HL-60 (cell line): ENCODE data around the gene VPS11.

Source experiments
- DNase-seq, 2 experiments: peaks; one replicate each; pipeline ENCODE4 v3.0.0-alpha.2; 2010 to 2020; ENCODE audit warnings: low read depth in 1 of 2, low spot score in 1 of 2
- H3K27ac ChIP-seq: fragments of 250-450 bp; sonication (Bioruptor Pico); replicated peaks from 2 replicates; pipeline ENCODE4 v1.5.1; 2020; ENCODE audit warnings: mild to moderate bottlenecking, moderate library complexity
- H3K27me3 ChIP-seq: fragments of 250-450 bp; sonication (Bioruptor Pico); 2 replicates; pipeline ENCODE4 v1.5.1; 2021; ENCODE audit warnings: mild to moderate bottlenecking, moderate library complexity; ENCODE audit not compliant: insufficient read depth, poor library complexity, severe bottlenecking
- H3K4me3 ChIP-seq: replicated peaks from 2 replicates; pipeline ENCODE4 v1.5.1; 2011; ENCODE audit warnings: mild to moderate bottlenecking, control low read depth, low read length; ENCODE audit not compliant: insufficient read depth
- GABPA ChIP-seq: IDR thresholded peaks from 2 replicates; pipeline ENCODE4 v1.6.1; 2012; ENCODE audit warnings: low read depth
- POLR2AphosphoS5 ChIP-seq: IDR thresholded peaks from 2 replicates; pipeline ENCODE4 v1.6.1; 2012; ENCODE audit warnings: low read depth
- SPI1 ChIP-seq: IDR thresholded peaks from 2 replicates; pipeline ENCODE4 v1.6.1; 2012; ENCODE audit warnings: low read depth, mild to moderate bottlenecking, borderline replicate concordance
- TF ChIP-seq, protein P1 (sequence below): IDR thresholded peaks from one replicate; pipeline ENCODE4 v1.5.1; 2011; ENCODE audit warnings: low read length, control low read depth, inconsistent platforms; ENCODE audit not compliant: insufficient read depth
- TF ChIP-seq, protein P2 (sequence below): IDR thresholded peaks from 2 replicates; pipeline ENCODE4 v1.6.1; 2012; ENCODE audit warnings: low read depth; ENCODE audit not compliant: insufficient replicate concordance

The VPS11 gene

DNA sequence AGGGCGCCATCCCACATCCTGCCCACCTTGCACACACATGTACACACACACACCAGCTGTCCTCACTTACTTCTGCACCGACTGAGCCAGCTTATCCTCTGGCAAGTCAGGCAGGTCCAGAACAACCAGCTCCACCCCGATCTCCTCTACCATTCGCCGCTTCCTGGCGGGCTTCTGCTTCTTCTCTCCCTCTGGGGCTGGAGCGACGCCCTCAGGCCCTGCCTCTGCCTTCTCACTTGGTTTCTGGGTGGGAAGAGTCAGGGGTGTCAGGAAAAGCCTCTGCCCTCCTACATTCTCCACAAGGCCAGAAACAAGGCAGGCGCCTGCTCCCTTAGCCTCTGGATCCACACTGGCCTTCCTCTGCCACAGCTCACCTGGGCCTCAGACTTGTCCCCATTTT lies 19.0 kb upstream of the VPS11 start:
- no peak for DNase-seq
- TF ChIP-seq, protein P1, sequence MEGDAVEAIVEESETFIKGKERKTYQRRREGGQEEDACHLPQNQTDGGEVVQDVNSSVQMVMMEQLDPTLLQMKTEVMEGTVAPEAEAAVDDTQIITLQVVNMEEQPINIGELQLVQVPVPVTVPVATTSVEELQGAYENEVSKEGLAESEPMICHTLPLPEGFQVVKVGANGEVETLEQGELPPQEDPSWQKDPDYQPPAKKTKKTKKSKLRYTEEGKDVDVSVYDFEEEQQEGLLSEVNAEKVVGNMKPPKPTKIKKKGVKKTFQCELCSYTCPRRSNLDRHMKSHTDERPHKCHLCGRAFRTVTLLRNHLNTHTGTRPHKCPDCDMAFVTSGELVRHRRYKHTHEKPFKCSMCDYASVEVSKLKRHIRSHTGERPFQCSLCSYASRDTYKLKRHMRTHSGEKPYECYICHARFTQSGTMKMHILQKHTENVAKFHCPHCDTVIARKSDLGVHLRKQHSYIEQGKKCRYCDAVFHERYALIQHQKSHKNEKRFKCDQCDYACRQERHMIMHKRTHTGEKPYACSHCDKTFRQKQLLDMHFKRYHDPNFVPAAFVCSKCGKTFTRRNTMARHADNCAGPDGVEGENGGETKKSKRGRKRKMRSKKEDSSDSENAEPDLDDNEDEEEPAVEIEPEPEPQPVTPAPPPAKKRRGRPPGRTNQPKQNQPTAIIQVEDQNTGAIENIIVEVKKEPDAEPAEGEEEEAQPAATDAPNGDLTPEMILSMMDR = no peak
- no peak for TF ChIP-seq POLR2AphosphoS5
- no peak for TF ChIP-seq SPI1
- TF ChIP-seq, protein P2, sequence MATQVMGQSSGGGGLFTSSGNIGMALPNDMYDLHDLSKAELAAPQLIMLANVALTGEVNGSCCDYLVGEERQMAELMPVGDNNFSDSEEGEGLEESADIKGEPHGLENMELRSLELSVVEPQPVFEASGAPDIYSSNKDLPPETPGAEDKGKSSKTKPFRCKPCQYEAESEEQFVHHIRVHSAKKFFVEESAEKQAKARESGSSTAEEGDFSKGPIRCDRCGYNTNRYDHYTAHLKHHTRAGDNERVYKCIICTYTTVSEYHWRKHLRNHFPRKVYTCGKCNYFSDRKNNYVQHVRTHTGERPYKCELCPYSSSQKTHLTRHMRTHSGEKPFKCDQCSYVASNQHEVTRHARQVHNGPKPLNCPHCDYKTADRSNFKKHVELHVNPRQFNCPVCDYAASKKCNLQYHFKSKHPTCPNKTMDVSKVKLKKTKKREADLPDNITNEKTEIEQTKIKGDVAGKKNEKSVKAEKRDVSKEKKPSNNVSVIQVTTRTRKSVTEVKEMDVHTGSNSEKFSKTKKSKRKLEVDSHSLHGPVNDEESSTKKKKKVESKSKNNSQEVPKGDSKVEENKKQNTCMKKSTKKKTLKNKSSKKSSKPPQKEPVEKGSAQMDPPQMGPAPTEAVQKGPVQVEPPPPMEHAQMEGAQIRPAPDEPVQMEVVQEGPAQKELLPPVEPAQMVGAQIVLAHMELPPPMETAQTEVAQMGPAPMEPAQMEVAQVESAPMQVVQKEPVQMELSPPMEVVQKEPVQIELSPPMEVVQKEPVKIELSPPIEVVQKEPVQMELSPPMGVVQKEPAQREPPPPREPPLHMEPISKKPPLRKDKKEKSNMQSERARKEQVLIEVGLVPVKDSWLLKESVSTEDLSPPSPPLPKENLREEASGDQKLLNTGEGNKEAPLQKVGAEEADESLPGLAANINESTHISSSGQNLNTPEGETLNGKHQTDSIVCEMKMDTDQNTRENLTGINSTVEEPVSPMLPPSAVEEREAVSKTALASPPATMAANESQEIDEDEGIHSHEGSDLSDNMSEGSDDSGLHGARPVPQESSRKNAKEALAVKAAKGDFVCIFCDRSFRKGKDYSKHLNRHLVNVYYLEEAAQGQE = no peak
- TF ChIP-seq GABPA = no peak
- H3K27ac ChIP-seq = no peak overlapping the region
- H3K4me3 ChIP-seq = no peak overlapping the region
- H3K27me3 ChIP-seq = no peaks in the 10 kb centered on the region

DNA sequence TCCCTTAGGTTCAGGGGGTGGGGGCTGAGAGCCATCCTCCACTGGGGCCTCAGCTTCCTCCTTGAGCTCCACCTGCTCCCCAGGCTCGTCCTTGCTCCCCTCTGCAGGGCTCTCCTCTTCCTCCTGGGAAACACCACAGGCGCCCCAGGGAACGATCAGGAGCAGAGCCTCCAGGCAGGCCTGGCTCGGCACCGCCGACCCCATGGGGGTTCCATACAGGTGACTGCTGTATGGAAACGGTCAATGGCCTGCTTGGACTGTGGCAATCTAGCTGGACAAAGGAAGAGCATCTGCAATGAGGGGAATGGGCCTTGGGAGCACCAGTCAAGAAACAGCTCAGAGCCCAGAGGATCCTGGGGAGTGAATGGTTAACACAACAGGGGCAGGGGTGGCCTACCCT lies 18.5 kb upstream of the VPS11 start:
- Histone ChIP-seq H3K27ac (no peak overlapping the region), H3K4me3 (no peak overlapping the region), H3K27me3 (no peaks in the 10 kb centered on the region)
- no peak for DNase-seq
- TF ChIP-seq POLR2AphosphoS5 = no peak
- no peak for TF ChIP-seq GABPA
- TF ChIP-seq, protein P1 = no peak
- TF ChIP-seq, protein P2 = no peak
- no peak for TF ChIP-seq SPI1

DNA sequence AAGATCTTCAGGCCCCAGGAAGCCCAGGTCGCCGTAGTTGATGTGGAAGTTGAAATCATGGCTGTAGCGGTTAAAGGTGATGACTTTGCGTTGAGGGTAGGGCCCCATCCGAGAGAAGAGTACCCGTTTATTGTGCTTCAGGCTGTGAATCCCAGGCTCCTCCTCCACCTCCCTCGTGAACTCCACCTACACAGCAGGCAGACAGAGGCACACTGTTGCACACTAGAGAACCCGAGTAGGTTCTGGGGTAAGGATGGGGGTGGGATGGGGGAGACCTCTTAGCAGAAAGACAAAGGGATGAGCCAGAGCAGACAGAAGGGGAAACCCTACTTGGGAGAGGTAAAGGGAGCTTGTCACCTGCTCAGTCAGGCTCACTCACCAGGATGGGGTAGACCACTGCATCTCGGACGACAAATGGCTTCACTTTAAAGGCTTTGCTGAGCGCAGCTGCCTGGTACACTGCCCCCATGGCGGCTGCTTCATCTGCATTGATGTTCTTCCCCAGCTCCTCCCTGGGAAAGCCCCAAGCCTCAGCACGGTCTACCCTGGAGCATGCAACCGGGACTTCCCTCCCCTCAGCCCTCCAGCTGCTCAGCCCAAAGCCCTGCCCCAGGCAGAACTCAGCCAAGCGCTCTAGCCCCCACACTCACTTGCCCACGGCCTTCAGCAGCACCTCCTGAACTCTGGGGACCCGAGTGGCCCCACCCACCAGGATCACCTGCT lies 16.0 kb upstream of the VPS11 start:
- TF ChIP-seq, protein P1 = no peak
- no peak for TF ChIP-seq SPI1
- H3K27ac ChIP-seq = no peak overlapping the region
- DNase-seq = no peak
- no peak overlapping the region for H3K4me3 ChIP-seq
- H3K27me3 ChIP-seq = no peaks in the 10 kb centered on the region
